Limb (tissue), 2 donors: ENCODE measurements around the gene PFDN6.
"Not testable (repeated sequence)": the region's sequence is repeated elsewhere in the genome, so short reads cannot be mapped to it uniquely, and the experiment has no call there.

ENCODE experiments used
- DNase-seq, 2 donors: peaks; one replicate each; pipeline ENCODE4 v3.0.0-alpha.2; 2016; ENCODE audit errors: extremely low spot score in 2 of 2

The PFDN6 gene

GRCh38 chr6:33273924-33274902, 15.2 kb upstream of the PFDN6 start:
- no peak for DNase-seq

- DNase-seq: not testable (repeated sequence)
Measured at GRCh38 chr6:33275795-33276580, 13.4 kb upstream of the PFDN6 start.

GRCh38 chr6:33276581-33276863, 12.9 kb upstream of the PFDN6 start:
- no peak for DNase-seq

GRCh38 chr6:33276864-33277662, 12.3 kb upstream of the PFDN6 start, which contains the start of gene B3GALT4:
B3GALT4 (plus strand) TSS chr6:33277123; CDS start chr6:33277420, 297 bp downstream.
- peak; percentile 54 to 81 for DNase-seq

- no peak for DNase-seq
Measured at GRCh38 chr6:33277663-33278391, 11.6 kb upstream of the PFDN6 start.

GRCh38 chr6:33278392-33278741, 11.0 kb upstream of the PFDN6 start:
- no peak for DNase-seq

GRCh38 chr6:33278810-33279209, 10.6 kb upstream of the PFDN6 start:
- no peak for DNase-seq

GRCh38 chr6:33279257-33279695, 10.1 kb upstream of the PFDN6 start:
- DNase-seq: no peak

GRCh38 chr6:33279971-33280511, 9.4 kb upstream of the PFDN6 start:
- no peak for DNase-seq

- no peak for DNase-seq
Measured at GRCh38 chr6:33280539-33280938, 8.9 kb upstream of the PFDN6 start.

- not testable (repeated sequence) for DNase-seq
Measured at GRCh38 chr6:33285214-33285613, 4.2 kb upstream of the PFDN6 start.

- DNase-seq: no peak
Measured at GRCh38 chr6:33286946-33287914, 2.2 kb upstream of the PFDN6 start.

GRCh38 chr6:33288141-33288920, 1.1 kb upstream of the PFDN6 start:
- no peak for DNase-seq

GRCh38 chr6:33289784-33290315, 449 bp downstream of the PFDN6 start:
- no peak for DNase-seq

- no peak for DNase-seq
Measured at GRCh38 chr6:33290459-33290858, 1.1 kb downstream of the PFDN6 start.

GRCh38 chr6:33292996-33293682, 3.7 kb downstream of the PFDN6 start:
- no peak for DNase-seq

GRCh38 chr6:33294086-33294823, 4.9 kb downstream of the PFDN6 start:
- no peak for DNase-seq
